Activated CD4-positive, CD25-positive, alpha-beta regulatory T cell treated with anti-CD3 and anti-CD28 coated beads, Interleukin-2, amount 50 U/mL, for 16 hours (primary cell): Measurements from ENCODE around the gene ARID1B.

Experiments used
- DNase-seq: peaks from one replicate; pipeline ENCODE4 v3.0.0-alpha.2; 2020; ENCODE audit warnings: low read depth, low spot score

Gene ARID1B

DNA sequence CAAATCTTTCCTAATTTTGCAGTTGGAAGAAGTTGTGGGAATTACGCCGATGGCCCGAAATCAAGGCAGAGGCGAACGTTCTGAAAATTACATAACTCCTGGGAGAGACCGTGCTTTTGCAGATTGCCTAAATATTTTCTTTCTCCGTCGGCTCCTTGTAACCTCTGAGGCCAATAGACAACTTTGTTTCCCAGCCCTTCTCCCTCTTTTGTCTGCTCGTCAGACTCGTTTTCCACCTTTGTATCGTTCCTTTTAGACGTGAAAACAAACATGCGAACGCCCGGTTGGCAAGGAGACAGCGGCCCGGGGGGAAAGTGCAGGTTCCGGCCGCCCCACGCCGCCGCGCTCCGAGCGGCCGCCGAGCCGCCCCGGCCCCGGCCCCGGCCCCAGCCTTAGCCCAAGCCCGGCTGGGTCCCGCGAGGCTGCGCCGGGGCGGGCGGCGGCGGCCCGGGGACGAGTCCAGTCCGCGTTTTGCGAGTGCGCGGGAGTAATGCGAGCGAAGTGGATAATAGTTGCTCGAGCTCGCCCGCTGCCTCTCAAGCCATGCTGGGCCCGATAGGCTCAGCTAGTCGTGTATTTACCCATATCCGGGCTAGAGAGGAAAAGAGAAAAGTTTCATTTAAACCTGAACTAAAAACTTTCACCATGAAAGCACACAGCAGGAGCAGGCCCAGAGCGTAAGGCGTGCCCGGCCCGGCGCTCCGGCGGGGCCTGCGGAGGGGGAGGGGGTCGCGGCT is at the start of gene ARID1B:
Gene ARID1B (plus strand): TSS at position 539 of the 737 bp plus-strand sequence. CDS start 303 bp downstream, outside the sequence.
- DNase-seq, result peak; percentile 60

DNA sequence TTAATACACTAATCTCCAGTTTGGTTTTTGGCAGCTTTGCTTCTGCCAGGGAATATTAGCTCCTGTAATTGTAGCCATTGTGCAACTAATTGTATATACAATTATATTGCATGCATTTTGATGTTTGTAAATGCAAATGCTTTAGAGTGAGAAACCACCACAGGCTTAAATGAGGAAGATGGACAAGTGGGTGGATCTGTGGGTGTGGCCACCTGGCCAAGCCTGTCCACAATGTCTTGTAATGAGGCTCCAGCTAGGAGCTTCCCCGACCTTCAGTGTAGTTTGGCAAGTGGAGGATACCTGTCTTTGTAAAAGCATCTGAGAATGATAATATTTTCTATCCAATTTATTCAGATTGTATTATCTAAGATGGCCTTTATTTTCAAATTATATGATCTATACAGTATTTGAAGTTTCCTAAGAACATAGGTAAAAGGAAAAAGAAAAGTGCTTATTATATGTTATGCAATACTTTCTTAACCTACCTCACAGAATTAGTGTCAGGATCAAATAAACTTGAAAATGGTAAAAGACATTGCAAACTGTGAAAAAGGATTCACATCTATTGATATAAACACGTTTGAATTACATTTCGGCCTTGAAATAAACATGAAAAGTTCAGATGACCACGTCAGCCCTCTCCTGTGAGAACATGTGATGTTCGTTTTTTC is 49.3 kb upstream of the ARID1B start:
- no peak for DNase-seq

DNA sequence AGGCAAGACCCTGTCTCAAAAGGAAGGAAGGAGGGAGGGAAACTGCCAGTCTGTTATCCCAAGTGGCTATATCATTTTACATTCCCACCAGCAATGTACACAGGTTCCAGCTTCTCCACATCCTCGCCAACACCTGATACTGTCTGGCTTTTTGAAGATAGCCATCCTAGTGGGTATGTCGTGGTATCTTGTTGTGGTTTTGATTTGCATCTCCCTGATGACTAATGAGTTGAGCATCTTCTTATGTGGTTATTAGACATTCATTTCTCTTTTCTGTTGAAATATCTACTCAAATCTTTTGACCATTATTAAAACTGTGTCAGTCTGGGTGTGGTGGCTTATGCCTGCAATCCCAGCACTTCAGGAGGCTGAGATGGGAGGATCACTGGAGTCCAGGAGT is 47.9 kb upstream of the ARID1B start:
- no peak for DNase-seq

DNA sequence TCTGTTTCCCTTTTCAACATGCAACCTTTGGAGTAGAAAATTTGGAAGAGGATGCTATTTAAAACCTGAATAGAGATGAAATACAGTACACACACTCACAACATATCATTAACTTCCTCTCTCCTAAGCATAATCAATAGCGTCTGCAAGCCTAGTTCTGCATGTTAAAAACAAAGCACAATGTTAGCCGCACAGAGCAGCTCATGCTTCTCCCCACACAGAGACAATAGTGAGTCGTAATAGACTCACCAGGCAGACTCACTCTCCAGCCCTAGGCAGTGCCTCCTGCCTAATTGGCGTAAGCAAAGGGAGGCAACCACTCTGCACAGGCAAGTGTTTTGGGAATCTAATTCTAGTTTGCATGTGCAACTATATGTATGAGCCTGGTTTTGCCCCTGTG is 45.8 kb upstream of the ARID1B start:
- no peak for DNase-seq

DNA sequence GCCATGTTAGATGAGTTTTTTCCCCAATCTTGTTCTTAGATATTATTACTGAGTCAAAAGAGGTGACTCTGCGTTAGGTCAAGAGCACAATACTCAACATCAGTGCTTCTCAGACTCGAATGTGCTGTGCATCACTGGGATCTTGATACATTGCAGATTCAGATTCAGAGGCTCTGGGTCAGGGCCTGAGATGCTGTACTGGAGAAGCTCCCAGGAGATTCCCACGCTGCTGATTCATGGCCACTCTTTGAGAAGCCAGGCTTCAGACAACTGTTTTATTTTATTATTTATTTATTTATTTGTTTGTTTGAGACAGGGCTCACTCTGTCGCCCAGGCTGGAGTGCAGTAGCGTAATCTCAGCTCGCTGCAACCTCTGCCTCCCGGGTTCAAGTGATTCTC is 41.4 kb upstream of the ARID1B start:
- no peak for DNase-seq

DNA sequence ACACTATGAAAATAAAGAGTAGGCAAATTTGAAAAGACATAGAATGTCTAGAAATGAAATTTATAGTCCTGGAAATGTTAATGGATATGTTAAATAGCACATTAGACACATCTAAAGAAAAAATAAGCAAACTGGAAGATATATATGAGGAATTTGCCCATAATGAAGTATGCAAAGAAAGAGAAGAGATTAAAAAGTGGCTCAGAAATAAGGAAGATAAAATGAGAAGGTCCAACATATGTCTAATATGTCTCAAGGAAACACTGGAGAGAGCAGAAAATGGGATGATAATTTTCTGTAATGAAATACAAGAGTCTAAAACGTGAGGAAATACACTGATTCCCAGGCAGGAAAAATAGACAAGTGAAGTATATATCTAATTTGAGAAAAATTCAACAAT is 36.6 kb upstream of the ARID1B start:
- no peak for DNase-seq

DNA sequence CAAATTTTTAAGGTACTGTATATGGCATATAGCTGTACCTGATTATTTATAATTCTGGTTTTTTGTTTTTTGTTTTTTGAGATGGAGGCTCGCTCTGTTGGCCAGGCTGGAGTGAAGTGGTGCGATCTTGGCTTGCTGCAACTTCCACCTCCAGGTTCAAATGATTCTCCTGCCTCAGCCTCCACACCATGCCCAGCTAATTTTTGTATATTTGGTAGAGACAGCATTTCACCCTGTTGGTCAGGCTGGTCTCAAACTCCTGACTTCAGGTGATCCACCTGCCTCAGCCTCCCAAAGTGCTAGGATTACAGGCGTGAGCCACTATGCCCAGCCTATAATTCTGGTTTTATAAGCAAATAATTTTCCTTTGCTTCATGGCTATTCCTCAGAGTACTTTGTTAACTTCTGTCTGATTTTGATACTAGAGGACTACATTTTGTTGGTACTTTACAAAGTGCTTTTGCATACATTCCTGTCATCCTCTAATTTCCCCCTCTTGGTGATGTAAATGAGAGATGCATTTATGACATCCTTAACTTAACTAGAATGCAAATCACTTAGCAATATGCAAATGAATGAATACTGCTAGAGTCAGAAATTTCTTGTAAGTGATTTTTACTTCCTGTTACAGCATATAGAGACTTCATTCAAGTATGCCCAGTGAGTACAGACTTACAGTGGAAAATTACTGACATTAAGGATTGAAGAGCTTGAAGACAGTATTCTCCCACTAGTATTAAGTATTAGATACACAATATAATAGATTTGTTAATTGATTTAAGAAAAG is 35.7 kb upstream of the ARID1B start:
- DNase-seq, result no peak

DNA sequence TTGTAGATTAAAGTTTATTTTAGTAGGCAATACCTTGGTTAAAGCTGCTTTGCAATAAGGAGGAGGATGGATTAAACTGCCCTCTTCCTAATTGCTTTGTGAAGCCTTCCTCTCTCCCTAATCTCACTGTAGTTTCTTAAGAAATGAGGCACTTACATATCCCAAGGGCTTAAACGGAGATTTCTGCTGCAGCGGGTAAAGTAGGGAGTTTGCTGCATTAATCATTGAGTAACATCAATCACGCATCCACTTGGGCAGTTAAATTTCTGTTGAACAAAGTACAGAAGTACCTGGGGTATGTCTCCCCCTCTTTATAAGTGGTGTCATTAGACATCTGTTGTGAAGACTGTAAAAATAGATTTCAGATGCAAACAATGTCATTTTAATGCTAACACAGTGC is 29.5 kb upstream of the ARID1B start:
- no peak for DNase-seq

DNA sequence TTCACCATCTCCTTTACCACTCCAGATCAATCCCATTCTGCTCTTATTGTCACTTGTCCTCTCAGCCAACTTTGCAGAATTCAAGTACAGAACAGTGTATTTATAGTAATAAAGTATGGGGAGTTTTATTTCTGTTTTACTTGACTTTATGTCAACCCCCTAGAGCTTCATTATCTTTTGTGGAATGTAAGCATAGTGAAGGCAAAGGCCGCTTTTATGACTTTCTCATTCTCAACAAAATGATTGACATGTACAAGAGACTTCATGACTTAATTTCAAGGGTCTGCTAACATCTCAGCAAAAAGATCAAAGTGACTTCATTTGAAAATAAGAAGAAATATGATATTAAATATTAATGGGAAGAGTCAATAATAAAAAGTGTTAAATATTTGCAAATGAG is 28.7 kb upstream of the ARID1B start:
- no peak for DNase-seq

DNA sequence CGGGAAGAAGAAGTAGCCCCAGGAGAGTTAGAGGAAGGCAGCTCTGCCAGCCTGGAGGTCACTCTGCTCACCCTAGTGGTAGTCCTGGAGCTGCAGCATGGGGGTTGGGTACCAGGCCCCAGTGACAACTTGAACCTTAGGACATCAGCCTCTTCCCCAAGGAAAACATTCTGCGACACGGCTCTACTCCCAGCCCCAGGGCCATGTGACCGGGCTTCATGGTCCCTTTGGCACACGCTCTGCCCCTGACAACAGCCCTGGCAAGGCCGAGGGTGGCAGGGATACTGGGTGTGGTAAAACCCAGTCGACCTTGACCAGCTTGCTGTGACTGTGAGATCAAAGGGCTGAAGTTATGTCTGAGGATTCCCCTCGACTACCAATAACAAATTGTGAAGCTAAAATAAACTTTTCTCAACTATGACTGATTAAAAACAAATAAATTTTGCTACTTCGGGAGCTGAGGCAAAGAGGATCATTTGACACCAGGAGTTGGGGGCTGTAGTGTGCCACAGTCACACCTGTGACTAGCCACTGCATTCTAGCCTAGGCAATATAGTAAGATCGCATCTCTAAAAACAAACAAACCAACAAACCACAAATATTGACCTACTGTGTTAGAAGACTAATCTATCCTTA is 24.4 kb upstream of the ARID1B start:
- no peak for DNase-seq

DNA sequence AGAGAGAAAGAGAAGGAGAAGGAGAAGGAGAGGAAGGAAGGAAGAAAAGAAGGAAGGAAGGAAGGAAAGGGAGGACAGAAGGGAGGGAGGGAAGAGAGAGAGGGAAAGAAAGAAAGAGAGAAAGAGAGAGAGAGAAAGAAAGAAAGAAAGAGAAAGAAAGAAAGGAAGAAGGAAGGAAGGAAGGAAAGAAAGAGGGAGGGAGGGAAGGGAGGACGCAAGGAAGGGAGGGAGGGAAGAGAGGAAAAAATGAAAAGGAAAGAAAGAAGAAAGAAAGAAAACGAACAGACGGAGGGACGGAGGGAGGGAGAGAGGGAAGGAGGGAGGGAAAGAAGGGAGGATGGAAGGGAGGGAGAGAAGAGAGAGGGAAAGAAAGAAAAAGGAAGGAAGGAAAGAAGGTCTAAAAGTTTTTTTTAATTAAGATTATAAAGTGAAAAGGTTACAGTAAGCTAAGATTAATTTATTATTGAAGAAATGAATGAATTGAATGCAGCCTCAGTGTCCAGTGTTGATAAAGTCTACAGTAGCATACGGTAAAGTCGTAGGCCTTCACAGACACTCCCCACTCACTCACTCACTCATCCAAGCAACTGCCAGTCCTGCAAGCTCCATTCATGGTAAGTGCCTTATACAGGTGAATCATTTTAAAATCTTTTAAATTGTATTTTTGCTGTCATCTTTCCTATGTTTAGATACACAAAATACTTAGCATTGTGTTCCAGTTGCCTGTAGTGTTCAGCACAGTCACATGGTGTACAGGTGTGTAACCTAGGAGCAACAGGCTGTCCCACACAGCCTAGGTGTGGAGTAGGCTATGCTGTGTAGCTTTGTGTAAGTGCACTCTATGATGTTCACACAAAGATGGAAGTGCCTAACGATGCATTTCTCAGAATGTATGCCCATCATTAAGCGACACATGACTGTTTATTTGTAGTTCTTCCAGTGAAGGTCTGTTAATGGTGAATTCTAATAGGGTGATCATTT is 20.3 kb upstream of the ARID1B start:
- no peak for DNase-seq

DNA sequence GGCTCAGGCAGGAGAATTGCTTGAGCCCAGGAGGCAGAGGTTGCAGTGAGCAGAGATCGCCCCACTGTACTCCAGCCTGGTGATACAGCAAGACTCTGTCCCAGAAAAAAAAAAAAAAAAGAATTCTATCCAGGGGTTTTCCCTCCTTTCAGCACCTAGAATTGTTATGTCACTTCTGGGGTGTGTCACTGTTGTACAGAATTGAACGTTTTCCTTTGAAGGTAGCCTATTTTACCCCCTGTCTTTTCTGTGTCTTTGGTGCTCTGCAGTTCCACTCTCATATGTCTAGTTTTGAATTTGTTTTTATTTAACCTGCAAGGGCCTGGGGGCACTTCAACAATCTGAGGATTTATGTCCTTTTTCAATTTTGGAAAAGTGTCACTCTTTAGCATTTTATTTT is 19.3 kb upstream of the ARID1B start:
- no peak for DNase-seq

DNA sequence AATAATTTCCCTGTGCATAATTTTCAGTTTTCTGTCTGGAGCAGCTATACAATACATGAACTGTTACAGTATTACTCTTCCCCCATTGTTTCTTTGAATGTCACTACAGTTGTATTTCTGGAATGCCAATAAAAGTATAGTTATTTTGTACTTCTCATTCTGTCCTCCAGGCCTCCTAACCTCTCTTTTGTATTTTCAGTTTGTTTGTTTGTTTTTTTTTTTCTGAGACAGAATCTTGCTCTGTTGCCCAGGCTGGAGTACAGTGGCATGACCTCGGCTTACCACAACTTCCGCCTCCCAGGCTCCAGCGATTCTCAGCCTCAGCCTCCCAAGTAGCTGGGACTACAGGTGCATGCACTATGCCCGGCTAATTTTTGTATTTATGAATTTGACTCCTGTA is 16.8 kb upstream of the ARID1B start:
- DNase-seq, result no peak

DNA sequence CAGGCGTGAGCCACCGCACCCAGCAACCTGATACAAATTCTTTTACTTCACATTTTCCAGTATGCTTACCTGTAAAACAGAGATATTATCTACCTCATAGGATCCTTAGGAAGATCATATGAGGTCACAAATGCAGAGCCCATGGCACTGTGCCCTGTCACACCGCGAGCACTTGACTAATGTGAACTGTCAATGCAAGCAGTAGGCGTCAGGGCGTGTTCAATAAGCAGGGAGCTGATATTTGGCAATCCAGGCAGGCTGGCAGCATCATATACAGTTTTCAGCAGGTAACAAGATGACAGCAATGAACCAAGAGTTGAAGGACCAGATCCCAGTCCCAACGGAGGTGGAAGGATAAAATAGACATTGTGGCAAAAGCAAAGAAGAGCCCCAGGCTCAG is 14.6 kb upstream of the ARID1B start:
- DNase-seq, result no peak

DNA sequence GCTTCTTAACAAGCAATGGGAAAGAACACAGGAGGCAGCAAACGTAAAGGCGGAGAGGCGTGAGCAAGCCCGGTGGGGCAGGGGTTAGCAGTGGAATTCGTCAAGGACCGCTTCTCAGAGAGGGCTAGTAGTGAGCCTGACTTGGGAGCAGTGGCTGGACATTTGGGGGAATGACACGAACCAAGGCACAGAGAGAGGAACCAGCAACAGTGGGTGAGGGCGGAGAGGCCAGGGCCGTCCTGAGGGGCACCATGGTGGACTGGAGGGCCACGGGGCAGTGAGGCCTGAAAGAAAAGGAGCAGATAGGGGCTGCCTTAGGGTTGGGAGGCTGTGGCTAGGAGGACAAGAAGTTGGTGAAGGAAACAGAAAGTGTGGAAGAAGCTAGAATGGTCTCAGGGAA is 12.1 kb upstream of the ARID1B start:
- no peak for DNase-seq

DNA sequence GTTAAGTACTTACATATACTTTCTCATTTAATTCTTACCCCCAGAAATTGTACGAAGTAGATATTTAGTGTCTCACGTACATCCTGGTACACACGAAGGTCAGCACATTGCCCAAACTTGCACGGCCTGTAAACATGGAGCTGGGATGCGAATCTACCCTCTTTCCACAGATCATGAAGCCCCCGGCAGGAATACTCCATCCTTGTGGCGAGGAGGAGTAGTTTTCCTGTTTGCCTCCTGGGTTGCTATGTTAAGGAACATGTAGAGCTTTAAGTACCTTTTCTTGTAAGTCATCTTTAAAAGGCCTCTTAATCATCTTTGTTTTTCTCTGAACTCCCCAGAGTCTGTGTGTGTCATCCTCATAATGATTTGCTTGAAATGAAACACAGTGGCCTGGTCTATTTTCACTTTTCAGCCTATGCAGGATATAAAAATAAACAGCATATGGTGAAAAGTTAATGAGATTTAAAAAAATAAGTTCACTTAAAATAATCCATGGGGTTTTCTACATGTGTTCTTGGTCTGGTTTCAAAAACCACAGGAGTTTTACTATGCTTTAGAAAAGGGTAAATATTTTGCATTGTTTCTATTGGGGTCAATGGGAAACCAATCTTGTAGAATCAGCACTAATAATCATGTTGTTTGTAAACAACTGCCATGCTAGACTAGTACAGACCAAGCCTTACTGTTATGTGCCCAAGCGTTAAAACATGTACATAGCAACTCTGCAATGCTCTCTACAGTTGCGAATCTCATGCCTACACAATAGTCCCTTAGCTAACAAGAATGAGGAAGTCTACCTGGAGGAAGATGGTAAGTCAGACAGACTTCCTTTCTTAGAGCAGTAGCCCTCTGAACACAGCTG is 9.3 kb upstream of the ARID1B start:
- no peak for DNase-seq

DNA sequence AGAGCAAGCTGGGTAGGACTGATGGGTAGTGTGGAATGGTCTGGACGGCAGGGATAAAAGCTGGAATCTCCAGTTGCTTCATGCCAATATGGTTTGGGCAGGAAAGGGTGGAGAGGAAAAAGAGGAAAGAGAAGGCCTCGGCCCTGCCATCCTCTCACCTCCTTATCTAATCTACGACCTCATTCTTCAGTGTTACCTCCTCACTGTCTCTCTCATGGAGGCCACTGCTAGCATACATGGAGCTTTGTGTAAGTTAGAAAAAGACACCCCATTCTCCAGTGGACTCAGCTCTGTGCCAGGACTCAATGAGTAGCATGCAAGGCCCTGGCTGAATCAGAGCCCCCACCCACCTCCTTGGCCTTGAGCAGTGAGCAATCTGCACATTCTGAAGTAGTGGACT is 6.1 kb upstream of the ARID1B start:
- no peak for DNase-seq

DNA sequence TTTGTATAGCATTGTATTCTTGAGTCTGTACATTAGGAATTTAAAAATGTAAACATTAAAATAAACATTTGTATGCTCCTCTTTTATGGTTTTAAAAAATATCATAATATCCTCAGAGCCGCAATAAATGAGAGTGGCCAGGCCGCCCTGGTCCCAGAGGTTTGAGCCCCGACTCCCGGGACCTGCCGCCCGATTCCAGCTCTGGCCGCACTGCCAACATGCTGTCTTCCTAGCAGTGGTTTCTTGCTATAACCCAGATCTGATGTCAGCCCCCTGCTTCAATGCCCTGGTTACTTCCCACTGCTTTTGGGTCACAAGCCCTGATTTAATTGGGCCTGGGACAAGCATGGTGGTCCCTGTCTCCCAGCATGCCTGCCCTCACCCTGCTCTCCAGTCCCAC is 5.4 kb upstream of the ARID1B start:
- DNase-seq, result no peak

DNA sequence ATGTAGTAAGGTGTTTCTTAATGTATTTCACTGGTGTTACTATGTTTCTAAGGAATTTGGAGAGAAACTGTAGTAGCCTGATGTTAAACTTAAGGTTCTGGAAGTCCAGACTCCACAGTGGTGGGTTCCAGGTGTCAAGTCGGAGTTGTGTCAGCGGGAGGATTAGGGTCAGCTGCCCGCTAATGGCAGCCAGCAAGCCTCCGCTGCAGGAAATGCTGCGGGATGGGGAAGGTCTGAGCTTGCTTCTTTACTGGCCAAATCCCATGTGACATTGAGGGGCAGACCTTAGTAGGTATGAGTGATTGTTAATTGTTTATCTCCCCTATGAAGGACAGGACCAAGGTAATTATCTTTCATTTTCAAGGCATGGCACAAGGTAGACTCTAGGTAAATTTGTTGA is 3.7 kb upstream of the ARID1B start:
- no peak for DNase-seq
